Measurements from ENCODE around the gene SNRPB.

- TF ChIP-seq CTCF (IDR thresholded peaks at IDR 0.05) (no peak), POLR2A (IDR thresholded peaks at IDR 0.05) (no peak)
Measured at GRCh38 chr20:2460752-2461424, 9.7 kb downstream of the SNRPB start.

Data from adrenal gland (tissue), 5 donors.